Measurements from ENCODE around the gene AUP1.

DNA sequence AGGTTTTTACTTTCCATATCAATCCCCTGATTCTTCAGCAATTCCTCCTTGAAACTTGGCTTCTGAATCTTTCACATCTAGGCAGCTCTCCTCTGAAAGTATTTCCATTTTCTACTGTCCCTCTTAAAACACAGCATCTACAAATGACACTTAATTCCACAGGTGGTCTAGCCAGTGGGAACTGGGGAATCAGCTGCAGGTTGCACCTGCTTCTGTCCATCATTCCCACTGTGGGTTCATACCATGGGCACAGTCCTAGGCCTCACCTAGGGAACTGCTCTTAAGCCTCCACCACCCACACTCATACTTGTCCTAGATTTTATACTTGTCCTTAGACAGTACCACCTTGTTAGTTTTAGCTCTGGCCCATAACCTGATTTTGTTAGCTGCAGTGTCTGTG lies 22.0 kb upstream of the AUP1 start:
- TF ChIP-seq, protein P1, sequence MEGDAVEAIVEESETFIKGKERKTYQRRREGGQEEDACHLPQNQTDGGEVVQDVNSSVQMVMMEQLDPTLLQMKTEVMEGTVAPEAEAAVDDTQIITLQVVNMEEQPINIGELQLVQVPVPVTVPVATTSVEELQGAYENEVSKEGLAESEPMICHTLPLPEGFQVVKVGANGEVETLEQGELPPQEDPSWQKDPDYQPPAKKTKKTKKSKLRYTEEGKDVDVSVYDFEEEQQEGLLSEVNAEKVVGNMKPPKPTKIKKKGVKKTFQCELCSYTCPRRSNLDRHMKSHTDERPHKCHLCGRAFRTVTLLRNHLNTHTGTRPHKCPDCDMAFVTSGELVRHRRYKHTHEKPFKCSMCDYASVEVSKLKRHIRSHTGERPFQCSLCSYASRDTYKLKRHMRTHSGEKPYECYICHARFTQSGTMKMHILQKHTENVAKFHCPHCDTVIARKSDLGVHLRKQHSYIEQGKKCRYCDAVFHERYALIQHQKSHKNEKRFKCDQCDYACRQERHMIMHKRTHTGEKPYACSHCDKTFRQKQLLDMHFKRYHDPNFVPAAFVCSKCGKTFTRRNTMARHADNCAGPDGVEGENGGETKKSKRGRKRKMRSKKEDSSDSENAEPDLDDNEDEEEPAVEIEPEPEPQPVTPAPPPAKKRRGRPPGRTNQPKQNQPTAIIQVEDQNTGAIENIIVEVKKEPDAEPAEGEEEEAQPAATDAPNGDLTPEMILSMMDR (IDR thresholded peaks at IDR 0.05): no peak
- no peak for TF ChIP-seq POLR2A (IDR thresholded peaks at IDR 0.05)

Data from stomach (tissue), 4 donors.